Transverse colon (tissue), 4 donors: ENCODE results near the gene PLPPR3. TPM values are rescaled to one million over a fixed set of nuclear protein-coding genes. Genes with fewer than 3 reads are reported as not detected.
A peak's percentile ranks its signal among the peaks of the same experiment; 100 is the strongest.

ENCODE experiments used
- DNase-seq: peaks from one replicate; pipeline ENCODE4 v3.0.0-alpha.2; 2019
- H3K27ac ChIP-seq, 4 donors: fragments of 200-600 bp; sonication (generic); 2 replicates each; pipeline ENCODE4 v1.5.1; 2016 to 2018; ENCODE audit warnings: inconsistent platforms in 4 of 4
- H3K27me3 ChIP-seq: fragments of 200-600 bp; sonication (generic); 2 replicates; pipeline ENCODE4 v1.5.1; 2017; ENCODE audit warnings: inconsistent platforms
- H3K36me3 ChIP-seq, 4 donors: fragments of 200-600 bp; sonication (generic); 2 replicates each; pipeline ENCODE4 v1.5.1; 2017 to 2019; ENCODE audit warnings: inconsistent platforms in 4 of 4
- H3K4me1 ChIP-seq, 4 donors: fragments of 200-600 bp; sonication (generic); 2 replicates each; pipeline ENCODE4 v1.5.1; 2017 to 2020; ENCODE audit warnings: inconsistent platforms in 4 of 4
- H3K4me3 ChIP-seq, 4 donors: fragments of 200-600 bp; sonication (generic); 1 replicate in 1 of 4; 2 replicates in 3 of 4; pipeline versions ENCODE4 v1.5.1 to v1.6.1; 2017 to 2019; ENCODE audit warnings: inconsistent platforms in 4 of 4
- H3K9me3 ChIP-seq, 2 donors: fragments of 200-600 bp; sonication (generic); 2 replicates each; pipeline ENCODE4 v1.5.1; 2017 to 2019; ENCODE audit warnings: inconsistent platforms in 2 of 2
- CTCF ChIP-seq, 5 experiments: fragments of 200-600 bp in 3 of 5; fragments of 450-650 bp in 2 of 5; sonication (generic) in 3 of 5; IDR thresholded peaks; 1 replicate in 2 of 5; 2 replicates in 3 of 5; pipeline ENCODE4 v1.5.1; 2016 to 2017; ENCODE audit warnings: antibody characterized with exemption in 5 of 5, inconsistent platforms in 3 of 5, mild to moderate bottlenecking in 2 of 5, moderate library complexity in 1 of 5
- EP300 ChIP-seq: sonication (generic); formaldehyde crosslinking; IDR thresholded peaks from one replicate; pipeline ENCODE4 v1.6.1; 2017; ENCODE audit warnings: antibody characterized with exemption, low read depth
- POLR2A ChIP-seq: fragments of 450-650 bp; IDR thresholded peaks from one replicate; pipeline ENCODE4 v1.6.1; 2016; ENCODE audit warnings: antibody characterized with exemption, mild to moderate bottlenecking, moderate library complexity
- POLR2AphosphoS5 ChIP-seq, 3 donors: sonication (generic); formaldehyde crosslinking; IDR thresholded peaks; one replicate each; pipeline ENCODE4 v1.6.1; 2016; ENCODE audit warnings: antibody characterized with exemption in 3 of 3
- WGBS, 2 donors: methylation state at CpG; one replicate each; pipeline ENCODE4 v1.1.5; 2018; ENCODE audit warnings: low coverage in 1 of 2; 5-methylcytosine and 5-hydroxymethylcytosine counted together
- in situ Hi-C, 4 donors: fragments of 200-750 bp; cut with MboI; loops; one replicate each; pipeline versions ENCODE4 v1.15.0 to v1.15.1; 2017; ENCODE audit warnings: low sequenced_read_pairs in 3 of 4, low pct_ligation_motif_present in 1 of 4, low pct_unique_long_range_greater_than_20kb in 1 of 4
- intact Hi-C: fragments of 100-400 bp; cut with DNase I; formaldehyde crosslinking; loops from one replicate; pipeline ENCODE4 v1.15.1; 2023; ENCODE audit warnings: low total_unique reads
- total RNA-seq, 4 donors: library from RNA; depleted of rRNA; stranded (reverse); fragments of >200 nt; gene quantifications; one replicate each; pipeline ENCODE4 v1.1.0, GENCODE V29; 2016

Gene PLPPR3
- total RNA-seq, 4 donors from 2014 or later = not detected

DNA sequence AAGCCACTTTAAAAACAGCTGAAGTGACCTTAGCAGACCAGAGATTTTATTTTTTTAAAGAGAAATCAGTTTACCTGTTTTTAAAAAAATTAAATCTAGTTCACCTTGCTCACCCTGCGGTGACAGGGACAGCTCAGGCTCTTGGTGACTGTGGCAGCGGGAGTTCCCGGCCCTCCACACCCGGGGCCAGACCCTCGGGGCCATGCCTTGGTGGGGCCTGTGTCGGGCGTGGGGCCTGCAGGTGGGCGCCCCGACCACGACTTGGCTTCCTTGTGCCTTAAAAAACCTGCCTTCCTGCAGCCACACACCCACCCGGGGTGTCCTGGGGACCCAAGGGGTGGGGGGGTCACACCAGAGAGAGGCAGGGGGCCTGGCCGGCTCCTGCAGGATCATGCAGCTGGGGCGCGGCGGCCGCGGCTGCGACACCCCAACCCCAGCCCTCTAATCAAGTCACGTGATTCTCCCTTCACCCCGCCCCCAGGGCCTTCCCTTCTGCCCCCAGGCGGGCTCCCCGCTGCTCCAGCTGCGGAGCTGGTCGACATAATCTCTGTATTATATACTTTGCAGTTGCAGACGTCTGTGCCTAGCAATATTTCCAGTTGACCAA, 10.8 kb downstream of the PLPPR3 start:
- WGBS, 2 donors = 76% methylated on average over 25 of the region's 25 CpGs; no CpG with 5 or more reads in 1 of the 2 donors
- TF ChIP-seq POLR2AphosphoS5 (IDR thresholded peaks at IDR 0.05) (peak in 1 of 3 donors; percentile 9), CTCF (IDR thresholded peaks at IDR 0.05) (no peak), POLR2A (no peak)
- in situ Hi-C loops = no loop called here
- no peak overlapping the region for H3K4me3 ChIP-seq
- DNase-seq = no peak
- H3K9me3 ChIP-seq = no peaks in the 10 kb centered on the region
- intact Hi-C loops = no loop called here
- H3K36me3 ChIP-seq = peaks cover 0 to 67% (median 38%) of the 10 kb centered on the region in 4 donors
- no peaks in the 10 kb centered on the region for H3K27me3 ChIP-seq
- H3K27ac ChIP-seq = no peak overlapping the region
- H3K4me1 ChIP-seq = no peaks in the 10 kb centered on the region

GRCh38 chr19:810077-810855, 11.5 kb downstream of the PLPPR3 start:
- no peak overlapping the region for H3K4me3 ChIP-seq
- no peak overlapping the region for H3K27ac ChIP-seq
- WGBS, 2 donors = 86 to 93% methylated on average over 2 to 30 of the region's 30 CpGs
- H3K27me3 ChIP-seq = no peaks in the 10 kb centered on the region
- no peaks in the 10 kb centered on the region for H3K4me1 ChIP-seq
- peaks cover 0 to 74% (median 45%) of the 10 kb centered on the region in 4 donors for H3K36me3 ChIP-seq
- intact Hi-C loops (no loop called here), in situ Hi-C loops (no loop called here)
- no peak for DNase-seq
- TF ChIP-seq POLR2AphosphoS5 (IDR thresholded peaks at IDR 0.05) (no peak), CTCF (IDR thresholded peaks at IDR 0.05) (no peak), EP300 (no peak), POLR2A (no peak)
- no peaks in the 10 kb centered on the region for H3K9me3 ChIP-seq

- intact Hi-C loops (no loop called here), in situ Hi-C loops (no loop called here)
- TF ChIP-seq POLR2AphosphoS5 (IDR thresholded peaks at IDR 0.05) (no peak), CTCF (IDR thresholded peaks at IDR 0.05) (no peak), EP300 (no peak), POLR2A (no peak)
- Histone ChIP-seq H3K27ac (no peak overlapping the region), H3K4me3 (no peak overlapping the region), H3K4me1 (peaks cover 0 to under 1% (median under 1%) of the 10 kb centered on the region in 4 donors), H3K9me3 (no peaks in the 10 kb centered on the region), H3K27me3 (no peaks in the 10 kb centered on the region), H3K36me3 (peaks cover 0 to 91% (median 58%) of the 10 kb centered on the region in 4 donors)
- 93% methylated on average over 23 of the region's 26 CpGs; no CpG with 5 or more reads in 1 of the 2 donors for WGBS, 2 donors
- DNase-seq = no peak
Observed at GRCh38 chr19:808423-808775, 13.4 kb downstream of the PLPPR3 start.

DNA sequence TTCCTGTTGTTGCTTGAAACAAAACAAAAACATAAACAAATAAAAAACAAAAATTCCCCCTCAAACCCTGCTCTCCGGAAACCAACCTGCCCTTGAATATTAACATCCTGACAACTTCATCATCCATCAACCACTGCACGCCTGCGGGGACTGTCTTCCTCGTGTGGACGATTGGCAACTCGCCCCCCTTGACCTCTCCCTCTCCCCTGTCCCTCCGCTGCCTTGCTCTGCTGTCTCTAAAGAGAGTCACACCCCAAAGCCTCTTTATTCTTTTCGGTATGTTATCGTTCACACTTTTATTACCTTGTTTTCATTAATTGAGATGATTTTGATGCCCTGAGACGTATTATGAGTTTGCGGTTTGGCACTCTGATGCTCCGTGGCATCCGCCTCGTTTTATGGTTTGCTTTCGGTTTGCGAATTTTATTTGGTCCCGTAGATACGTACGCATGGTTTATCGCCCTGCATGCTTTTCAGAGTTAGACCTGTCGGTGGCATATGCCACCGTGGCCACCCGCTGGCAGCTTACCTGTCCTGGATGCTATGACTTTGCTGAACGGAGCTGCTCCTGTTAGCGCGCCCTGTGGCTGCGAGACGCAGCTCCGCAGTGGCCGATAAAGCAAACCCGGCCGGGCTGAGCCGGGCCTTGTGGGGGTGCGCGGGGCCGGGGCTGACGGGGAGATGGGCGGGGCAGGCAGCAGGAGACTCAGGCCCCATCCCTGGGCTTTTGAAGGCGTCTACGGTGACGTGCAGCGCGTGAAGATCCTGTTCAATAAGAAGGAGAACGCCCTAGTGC, 13.9 kb downstream of the PLPPR3 start:
- 88 to 91% methylated on average over 15 to 43 of the region's 44 CpGs for WGBS, 2 donors
- H3K9me3 ChIP-seq = no peaks in the 10 kb centered on the region
- TF ChIP-seq POLR2AphosphoS5 (IDR thresholded peaks at IDR 0.05) (no peak), EP300 (no peak), POLR2A (no peak), CTCF (IDR thresholded peaks at IDR 0.05) (no peak)
- DNase-seq = no peak
- peaks cover 0 to 89% (median 58%) of the 10 kb centered on the region in 4 donors for H3K36me3 ChIP-seq
- intact Hi-C loops = no loop called here
- no peaks in the 10 kb centered on the region for H3K27me3 ChIP-seq
- no peak overlapping the region for H3K4me3 ChIP-seq
- no peak overlapping the region for H3K27ac ChIP-seq
- H3K4me1 ChIP-seq = peaks cover 5 to 6% (median 6%) of the 10 kb centered on the region in 4 donors
- in situ Hi-C loops = no loop called here
